NOMO-1 treated with DMSO at 0.1 percent for 48 hours (cell line): ENCODE measurements around the gene TRPV3.
"Not testable (repeated sequence)": the region's sequence is repeated elsewhere in the genome, so short reads cannot be mapped to it uniquely, and the experiment has no call there.

Experiments used
- DNase-seq: peaks from one replicate; lab custom pipeline; 2025; ENCODE audit not compliant: unreplicated experiment; lab: John Stamatoyannopoulos, UW

TRPV3 gene

DNA sequence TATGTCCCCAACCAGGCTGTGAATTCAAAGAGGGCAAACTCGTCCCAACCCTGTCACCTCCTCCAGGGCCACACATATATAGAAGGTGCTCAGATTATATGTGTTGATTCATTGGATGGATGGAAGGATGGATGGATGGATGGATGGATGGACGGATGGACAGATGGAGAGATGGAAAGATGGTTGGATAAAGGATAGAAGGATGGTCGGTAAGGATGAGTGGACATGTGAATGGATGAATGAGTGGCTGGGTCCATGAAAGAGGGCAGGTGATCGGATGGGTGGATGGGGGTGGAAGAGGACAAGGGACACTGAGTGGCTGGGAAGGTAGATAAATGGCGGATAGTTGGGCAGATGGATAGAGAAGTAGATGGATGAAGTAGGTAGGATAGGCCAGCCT is 30.1 kb downstream of the TRPV3 start:
- no peak for DNase-seq

- no peak for DNase-seq
Measured at GRCh38 chr17:3526971-3527370, 30.6 kb downstream of the TRPV3 start.

GRCh38 chr17:3526491-3526890 is 31.1 kb downstream of the TRPV3 start:
- no peak for DNase-seq

DNA sequence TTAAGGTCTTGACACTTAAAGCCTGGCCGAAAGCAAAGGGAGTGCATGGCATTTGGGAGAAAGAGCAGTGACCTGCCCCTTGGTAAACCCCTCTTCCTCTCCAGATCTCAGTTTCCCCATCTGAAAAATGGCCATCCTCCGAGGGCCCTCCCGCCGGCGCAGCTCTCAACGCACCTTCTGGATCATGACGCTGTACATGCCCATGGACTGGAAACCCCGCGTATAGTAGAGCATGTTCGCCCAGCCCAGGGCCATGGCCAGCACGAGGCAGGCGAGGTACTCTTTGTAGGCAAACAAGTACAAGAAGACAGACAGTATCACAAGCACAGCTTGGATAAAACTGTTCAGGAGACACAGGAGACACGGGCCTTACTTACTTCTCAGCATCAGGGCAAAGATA is 33.6 kb downstream of the TRPV3 start:
- no peak for DNase-seq

DNA sequence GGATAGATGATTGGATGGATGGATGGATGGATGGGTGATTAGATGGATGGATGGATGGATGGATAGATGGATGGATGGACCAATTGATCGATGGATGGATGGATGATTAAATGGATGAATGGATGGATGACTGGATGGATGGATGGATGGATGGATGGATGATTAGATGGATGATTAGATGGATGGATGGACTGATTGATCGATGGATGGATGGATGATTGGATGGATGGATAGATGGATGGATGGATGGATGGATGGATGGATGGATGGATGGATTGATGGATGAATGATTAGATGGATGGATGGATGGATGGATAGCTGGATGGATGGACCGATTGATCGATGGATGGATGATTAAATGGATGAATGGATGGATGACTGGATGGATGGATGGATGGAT is 38.1 kb downstream of the TRPV3 start:
- not testable (repeated sequence) for DNase-seq

DNA sequence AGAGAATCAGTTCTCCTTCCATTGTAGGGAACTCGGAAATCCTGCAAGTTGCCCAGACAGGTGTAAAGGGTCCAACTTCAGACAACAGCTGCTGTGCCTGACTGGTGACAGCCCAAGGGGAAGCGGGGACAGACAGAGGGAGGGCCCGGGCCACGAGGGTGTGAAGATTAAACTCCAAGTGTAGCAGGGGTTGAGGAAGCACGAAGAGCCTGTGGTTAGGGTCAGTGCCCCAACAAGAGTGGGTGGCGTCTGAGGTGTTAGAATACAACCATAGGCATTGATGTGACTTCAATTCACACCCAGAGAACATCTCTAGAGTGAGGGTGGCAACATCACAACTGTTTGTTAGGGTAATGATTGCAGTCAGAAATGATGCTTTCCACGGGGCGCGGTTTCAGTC is 42.7 kb downstream of the TRPV3 start:
- DNase-seq = no peak

GRCh38 chr17:3514167-3514566 is 43.4 kb downstream of the TRPV3 start:
- DNase-seq = not testable (repeated sequence)

DNA sequence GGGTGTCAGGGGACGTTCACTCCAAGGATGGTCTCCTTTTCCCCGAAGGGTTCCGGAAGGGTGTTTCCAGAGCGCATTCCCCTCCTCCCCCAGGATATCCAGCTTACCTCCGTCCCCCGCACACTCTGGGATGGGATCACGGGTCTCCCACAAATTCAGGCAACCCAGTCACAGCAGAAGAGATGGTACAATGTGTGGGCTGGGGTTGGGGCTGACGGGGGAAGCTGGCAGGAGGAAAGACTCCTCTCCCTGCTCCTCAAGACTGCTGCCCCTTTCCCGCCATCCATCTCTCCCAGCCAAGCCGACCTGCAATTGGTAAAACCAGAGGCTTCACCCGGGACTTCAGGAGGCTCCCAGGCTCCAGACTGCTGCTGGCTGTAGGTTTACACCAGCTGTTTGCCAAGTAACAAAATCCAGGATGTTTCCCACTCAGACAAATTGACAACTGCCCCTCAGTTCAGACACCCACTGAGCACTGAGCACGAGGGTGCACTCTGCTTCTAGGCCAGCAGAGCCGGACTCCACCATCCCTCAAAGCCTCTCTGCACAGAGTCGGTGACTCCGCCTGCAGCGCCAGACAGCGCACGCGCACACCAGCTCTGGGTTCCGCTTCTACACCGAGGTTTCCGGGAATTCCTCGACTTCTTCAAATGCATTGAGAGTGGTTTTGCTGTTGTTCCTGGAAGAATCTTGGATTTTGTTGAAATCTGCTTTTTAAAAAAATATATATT is 44.1 kb downstream of the TRPV3 start:
- no peak for DNase-seq

DNA sequence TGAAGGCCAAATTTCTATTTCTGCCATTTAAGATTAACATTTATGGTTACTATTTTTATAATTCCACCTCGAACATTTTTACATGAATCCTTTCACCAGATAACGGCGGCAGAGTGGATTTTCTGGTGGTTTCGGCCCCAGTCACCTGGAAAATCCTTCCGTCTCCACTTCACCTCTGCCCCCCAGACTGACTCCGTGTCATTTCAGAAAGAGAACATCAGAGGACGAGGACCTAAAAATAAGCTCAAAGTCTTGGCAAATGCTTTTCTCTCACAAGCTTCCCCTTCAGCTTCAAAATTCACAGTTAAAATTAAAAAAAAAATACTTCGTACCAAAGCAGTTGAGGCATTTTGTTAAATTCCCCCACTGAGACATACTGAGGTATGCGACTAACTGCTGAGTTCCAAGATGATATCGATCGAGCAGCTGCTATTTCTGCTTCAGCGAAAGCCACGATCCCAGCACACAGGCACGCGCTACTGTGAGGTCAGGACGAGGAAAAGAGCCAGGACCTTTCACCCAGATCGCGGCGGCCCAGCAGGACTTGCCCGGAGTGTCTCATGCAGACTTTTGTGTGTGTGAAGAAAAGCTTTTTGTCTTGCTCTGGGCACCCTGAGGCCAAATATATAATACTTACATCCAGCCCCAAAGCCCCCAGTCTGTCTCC is 45.0 kb downstream of the TRPV3 start:
- no peak for DNase-seq

GRCh38 chr17:3511852-3512504 is 45.6 kb downstream of the TRPV3 start:
- no peak for DNase-seq

DNA sequence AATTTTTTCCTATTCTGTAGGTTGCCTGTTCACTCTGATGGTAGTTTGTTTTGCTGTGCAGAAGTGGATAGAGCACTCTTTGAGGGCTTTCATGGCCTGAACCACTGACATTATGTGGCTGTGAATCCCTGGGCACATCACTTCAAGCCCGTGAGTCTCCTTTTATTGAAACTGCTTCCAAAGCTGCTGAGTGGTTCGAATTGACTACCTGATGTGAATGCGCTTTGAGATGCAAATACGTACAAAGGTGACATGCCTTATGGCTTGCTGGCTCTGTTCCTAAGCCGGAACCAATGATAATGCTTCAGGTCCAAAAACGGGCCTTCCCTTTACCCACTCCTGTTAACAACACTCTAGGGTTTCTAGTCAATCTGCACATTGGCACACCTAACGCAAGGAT is 47.5 kb downstream of the TRPV3 start:
- DNase-seq = no peak

DNA sequence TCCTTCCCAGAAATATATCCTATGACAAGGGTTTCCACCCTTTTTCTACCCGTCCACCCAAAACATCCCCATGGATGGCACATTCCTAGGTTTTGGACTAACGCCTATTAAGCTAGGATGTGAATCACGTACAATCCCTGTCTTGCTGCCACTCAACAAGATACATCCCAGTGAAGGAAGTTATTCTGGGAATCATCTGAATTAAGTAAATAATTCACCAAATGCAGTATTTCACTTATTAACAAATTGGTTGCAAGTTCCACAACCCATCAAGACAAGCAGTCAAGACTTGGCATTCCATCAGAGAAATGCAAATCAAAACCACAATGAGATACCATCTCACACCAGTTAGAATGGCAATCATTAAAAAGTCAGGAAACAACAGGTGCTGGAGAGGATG is 49.7 kb downstream of the TRPV3 start:
- no peak for DNase-seq

- DNase-seq = no peak
Measured at GRCh38 chr17:3507071-3507470, 50.5 kb downstream of the TRPV3 start.

DNA sequence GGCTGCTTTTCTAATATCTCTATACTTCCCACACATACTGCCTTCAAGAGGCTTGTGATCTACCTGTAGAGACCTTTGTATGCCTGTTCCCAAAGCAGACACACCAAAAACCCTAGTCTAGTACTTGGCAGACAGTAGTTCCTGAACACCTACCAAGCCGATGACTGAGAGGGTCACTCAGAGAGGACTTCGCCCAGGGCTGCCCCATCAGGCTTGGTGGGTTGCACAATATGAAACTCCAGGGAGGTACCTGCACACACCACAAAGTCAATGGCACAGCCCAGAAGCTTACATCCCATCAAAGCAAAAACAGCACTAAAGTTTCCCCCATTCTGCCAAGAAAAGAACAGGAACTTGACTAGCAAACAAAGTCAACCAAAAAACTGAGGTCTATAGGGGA is 51.6 kb downstream of the TRPV3 start:
- no peak for DNase-seq

GRCh38 chr17:3505008-3505407 is 52.6 kb downstream of the TRPV3 start:
- no peak for DNase-seq

GRCh38 chr17:3503285-3503684 is 54.3 kb downstream of the TRPV3 start:
- DNase-seq = no peak

DNA sequence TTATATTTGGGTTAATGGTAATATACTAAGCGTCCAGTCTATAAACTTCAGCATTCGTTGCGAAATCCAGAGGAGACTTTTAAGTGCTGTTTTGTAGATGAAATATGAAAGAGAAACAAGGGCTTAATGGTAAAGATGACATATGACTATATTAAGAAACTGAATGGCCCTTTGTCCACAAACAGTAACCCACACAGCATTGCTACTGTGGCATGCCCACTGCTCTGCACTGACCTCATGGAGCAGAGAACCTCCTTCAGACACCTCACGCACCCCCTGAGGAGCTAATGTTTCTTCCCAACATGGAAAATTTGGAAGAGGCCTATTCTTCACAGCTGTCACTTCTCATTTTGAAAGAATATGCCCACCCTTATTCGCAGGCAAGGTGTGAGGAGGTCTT is 55.1 kb downstream of the TRPV3 start:
- no peak for DNase-seq

DNA sequence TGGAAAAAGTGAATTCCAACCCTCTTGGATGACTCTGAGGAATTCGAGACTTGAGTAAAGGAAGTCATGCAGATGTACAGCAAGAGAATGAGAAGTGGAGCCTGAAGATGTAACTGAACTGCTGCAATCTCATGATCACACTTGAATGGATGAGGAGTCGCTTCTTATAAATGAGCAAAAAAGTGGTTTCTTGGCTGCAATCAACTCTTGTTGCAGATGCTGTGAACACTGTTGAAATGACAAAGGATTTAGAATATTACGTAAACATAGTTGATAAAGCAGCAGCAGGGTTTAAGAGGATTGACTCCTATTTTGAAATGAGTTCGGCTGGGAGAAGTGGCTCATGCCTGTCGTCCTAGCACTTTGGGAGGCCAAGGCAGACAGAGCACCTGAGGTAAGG is 56.3 kb downstream of the TRPV3 start:
- DNase-seq = no peak

- DNase-seq = no peak
Measured at GRCh38 chr17:3497101-3497500, 60.5 kb downstream of the TRPV3 start.

DNA sequence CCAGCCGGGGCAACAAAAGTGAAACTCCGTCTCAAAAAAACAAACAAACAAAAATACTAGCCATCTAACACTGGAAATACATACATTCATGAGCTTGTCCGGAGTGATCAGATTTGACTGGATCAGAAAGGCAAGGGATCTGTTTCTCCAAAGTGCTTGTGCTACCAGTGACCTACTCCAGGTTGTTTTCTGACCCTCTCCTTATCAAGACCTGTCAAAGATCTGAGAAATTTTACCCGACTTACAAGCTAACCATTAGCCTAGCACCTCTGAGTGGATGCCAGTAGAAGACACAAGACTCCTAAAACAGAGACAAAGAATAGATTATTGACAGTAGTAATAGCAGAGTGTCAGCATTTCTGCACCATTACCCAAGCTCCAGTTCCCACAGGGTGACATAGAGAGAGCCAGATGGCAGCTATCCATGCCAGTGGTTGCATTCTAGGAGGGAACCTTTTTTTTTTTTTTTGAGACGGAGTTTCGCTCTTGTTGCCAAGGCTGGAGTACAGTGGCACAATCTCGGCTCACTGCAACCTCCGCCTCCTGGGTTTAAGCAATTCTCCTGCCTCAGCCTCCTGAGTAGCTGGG is 72.0 kb downstream of the TRPV3 start:
- DNase-seq = no peak

- DNase-seq = no peak
Measured at GRCh38 chr17:3482852-3483251, 74.8 kb downstream of the TRPV3 start.

GRCh38 chr17:3479988-3480387 is 77.6 kb downstream of the TRPV3 start:
- DNase-seq = no peak
